ENCODE results near the gene FRZB.
"Not testable (repeated sequence)": the region's sequence is repeated elsewhere in the genome, so short reads cannot be mapped to it uniquely, and the experiment has no call there.

FRZB gene

DNA sequence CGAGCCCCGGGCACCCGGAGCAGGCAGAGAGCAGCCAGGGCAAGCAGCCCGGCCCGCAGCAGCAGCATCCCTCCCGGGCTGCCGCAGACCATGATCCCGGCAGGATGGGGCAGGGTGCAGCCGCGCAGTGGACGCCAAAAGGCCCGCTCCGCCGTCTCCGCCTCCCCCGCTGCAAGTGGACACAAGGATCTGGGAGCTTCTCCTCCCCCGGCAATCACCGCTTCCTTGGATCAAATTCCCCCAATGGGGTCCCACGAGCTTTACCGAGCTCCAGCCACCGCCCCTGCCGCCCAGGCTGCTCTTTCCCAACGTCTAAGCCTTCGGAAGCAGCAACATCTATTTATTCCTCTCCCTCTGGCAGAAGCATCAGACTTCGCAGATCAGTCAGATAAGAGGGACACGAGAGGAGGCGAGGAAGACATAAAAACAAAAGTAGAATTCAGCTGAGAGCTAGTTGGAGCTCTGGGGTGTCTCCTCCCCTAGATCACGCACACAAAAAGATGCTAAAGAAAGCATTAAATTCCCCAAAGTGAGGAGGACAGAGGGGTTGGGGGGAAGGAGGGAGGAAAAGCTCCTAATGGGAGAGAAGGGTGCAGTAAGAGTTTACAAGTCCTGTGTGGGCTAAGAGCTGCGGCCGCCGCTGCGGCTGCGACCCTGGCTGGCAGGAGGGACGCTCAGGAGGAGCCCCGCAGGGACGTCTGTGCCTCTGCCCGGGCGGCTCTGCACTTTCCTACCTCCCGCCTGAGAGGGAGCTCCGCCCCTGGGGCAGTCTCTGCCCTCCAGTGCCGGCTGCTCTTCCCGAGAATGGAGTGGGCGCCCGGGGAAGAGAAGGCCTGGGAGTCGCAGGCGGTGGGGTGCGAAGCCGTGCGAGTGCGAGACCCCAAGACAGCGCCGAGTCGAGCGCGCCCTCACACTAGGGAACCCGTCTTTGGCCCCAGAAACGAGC is at the start of gene FRZB:
Gene FRZB (minus strand): TSS at position 177 of the 946 bp plus-strand sequence. CDS start 85 bp downstream, at position 92.
- no peak for DNase-seq

DNA sequence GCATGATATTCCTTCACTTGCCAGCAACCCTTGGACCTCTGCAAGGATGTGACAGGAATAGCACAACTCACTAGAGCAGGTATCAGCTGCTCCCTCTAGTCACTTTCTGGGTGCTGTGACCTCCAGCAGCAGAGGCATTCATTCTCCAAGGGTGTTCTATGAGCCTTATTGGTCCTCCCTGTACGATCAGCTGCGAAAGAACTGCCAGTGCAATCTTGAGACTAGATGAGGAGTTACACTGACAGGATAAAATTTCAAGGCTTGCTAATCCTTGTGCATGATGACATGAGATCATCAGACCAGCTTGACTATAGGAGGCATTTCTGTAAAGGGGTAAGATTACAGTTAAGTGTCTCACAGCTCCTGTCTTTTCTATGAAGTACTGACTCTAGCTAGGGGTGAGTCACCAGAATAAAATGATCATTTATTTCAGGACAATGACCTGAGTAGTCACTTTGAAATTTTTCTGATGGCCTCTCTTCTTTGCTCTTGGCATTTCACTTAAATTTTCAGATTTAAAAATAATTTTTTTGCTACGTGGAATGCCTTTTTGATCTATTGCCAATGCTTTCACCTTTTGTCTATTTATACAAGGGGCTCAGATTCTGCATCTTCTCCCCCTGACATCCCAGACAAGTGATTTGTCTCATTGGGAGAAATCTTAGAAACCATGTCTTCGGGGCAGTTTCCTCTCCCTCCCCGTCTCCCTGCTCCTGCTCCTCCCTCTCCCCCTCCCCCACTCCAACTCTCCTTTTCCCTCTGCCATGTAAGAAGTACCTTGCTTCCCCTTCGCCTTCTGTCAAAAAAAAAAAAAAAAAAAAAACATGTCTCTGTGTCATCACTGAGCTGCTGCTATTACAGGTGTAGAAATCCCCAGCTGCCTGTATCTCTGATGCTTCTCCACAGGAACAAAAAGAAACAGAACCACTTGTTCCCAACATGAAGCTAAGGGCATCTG is 49.2 kb upstream of the FRZB start:
- DNase-seq, result no peak

DNA sequence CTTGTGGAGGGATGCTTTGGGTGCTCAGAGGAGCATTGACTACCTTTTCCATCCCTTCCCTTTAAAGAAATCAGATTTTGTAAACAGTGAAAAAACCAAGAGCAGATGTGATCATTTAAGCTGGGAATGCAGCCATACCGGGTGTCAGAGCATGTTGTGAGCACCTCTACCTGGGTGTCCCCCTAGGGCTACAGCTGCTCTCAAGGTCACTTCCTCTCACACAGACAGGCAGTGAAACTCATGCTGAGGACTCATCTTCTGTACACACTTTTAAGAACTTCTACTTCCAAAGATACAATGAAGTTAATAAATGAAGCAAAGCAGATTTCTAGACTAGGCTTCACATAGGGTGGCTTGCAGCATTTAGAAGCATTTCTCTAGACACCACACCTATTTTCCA is 48.4 kb upstream of the FRZB start:
- DNase-seq, result no peak

- no peak for DNase-seq
These were observed 46.6 kb upstream of the FRZB start for GRCh38 chr2:182913064-182913463.

GRCh38 chr2:182912518-182912915 is 46.1 kb upstream of the FRZB start:
- no peak for DNase-seq

GRCh38 chr2:182911813-182912517 is 45.5 kb upstream of the FRZB start:
- no peak for DNase-seq

DNA sequence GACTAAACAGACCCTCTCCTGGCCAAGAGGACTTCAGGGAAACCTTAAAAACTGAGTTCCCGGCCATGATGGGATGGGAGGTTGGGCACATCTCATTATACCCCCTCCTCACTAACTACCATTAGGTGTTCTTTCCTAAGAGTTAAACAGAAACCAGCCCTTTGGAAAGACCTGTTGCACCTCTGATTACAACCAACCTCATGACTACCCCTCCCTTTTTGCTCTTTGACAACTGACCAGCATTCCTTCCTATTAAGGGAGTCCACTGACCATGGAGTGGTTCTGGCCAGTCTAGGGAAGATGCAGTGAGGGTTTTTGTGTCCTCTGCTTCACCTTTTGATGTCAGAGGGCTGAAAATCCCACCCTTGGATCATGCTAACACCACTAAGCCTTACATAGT is 44.5 kb upstream of the FRZB start:
- no peak for DNase-seq

DNA sequence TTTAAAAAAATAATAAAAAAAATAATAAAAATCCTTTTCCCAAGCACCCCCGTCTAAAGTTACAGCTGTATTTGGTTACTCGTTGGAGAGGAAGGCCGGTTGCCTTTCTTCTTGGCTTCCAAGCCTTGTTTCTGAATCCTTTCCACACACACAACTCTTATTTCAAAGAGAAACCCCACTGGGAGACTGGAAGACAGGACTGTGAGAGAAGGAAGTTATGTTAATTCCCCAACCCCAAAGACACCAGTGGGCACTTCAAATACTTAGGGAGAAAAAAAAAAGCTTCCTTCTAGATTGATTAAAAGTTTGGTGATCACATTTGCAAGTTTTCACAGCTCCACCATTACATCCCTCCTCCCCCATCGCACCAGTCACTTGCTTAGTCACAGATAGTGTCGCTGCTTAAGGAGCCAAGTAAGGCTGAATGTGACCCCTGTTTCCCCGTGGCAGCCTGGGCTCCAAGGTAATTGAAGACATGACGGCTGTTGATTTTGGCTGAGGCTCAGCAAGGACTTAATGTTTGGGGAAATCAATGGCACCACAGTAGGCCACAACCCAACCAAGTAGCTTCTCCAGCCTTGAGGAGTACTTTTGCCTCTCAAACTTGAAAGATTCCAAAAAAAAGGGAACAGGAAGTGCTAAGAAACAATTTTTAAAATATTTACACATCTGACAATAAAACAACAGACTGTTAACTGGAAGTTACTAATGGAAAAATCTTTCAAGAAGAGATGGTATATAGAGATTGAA is 40.8 kb upstream of the FRZB start:
- DNase-seq, result no peak

- DNase-seq, result no peak
These were observed 40.0 kb upstream of the FRZB start for GRCh38 chr2:182906454-182906853.

DNA sequence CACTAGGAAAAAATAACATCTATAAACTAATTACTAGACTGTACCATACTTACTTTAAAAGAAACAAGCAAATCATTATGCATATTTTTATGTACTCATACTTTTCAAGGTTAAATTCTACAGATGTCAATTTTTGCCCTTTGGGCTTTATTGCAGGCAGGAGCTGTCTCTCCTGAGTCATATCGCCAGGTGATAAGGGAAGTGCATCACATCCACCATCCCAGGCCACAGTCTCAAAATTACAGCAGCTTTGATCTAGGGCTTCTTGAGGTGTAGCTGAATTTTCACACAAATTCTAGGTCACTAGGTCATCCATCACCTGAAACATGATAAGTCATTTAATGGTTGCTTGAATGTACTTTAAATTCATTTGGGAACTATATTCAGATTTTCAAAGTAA is 38.4 kb upstream of the FRZB start:
- no peak for DNase-seq

DNA sequence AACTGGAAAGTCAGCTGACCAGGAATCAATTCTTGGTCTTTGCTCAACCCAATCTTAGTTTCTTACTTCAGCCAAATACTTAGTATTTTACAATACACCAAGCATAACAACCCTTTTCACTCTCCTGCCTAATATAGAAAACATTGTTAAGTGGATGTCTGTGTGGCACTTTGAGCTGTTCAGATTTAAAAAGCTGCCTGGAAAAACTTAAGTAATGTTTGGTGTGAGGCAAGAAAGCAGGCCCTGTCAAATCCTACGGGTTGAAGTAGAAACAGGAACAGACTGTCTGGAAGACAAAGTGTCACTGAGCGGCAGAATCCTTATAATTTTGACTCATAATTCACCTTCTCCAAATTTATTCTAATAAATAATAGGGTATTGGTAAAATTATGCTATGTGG is 37.1 kb upstream of the FRZB start:
- DNase-seq, result no peak

GRCh38 chr2:182901748-182902147 is 35.3 kb upstream of the FRZB start:
- DNase-seq, result no peak

DNA sequence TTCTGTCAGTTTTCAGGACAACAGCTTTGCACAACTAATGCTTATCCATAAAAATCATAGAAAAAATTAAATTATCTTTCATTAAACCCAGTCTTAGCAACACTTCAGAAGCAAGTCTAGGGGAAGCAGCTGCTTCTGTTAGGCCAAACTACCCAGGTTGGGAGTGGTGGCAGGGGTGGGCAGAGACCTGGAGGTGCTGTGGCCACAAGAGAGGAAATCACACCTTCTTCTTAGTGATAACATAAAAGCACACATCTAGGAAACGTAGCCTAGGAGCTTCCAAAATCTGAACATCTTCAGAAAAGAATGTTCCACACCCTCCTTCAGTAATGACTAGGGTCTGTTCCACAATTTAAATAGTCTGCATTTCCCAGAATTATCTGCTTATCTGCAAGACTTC is 32.3 kb upstream of the FRZB start:
- DNase-seq, result no peak

- no peak for DNase-seq
These were observed 30.7 kb upstream of the FRZB start for GRCh38 chr2:182897137-182897536.

- no peak for DNase-seq
These were observed 29.4 kb upstream of the FRZB start for GRCh38 chr2:182895798-182896197.

DNA sequence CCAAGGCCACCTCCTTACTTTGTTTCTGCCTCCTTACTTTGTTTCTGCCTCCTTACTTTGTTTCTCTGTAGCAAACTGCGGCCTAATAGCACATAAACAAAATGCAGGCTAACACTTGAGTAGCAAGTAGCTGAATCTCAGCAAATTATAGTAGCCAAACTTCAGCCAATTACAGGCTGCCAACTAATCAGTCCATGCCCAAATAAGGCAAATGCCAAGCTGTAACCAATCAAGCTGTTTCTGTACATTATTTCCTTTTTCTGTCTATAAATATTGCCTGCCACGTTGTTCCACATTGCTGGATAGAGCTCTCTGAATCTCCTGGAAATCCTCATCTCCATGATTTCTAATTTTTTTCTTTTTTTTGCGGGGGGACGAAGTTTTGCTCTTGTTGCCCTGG is 28.7 kb upstream of the FRZB start:
- DNase-seq, result no peak

DNA sequence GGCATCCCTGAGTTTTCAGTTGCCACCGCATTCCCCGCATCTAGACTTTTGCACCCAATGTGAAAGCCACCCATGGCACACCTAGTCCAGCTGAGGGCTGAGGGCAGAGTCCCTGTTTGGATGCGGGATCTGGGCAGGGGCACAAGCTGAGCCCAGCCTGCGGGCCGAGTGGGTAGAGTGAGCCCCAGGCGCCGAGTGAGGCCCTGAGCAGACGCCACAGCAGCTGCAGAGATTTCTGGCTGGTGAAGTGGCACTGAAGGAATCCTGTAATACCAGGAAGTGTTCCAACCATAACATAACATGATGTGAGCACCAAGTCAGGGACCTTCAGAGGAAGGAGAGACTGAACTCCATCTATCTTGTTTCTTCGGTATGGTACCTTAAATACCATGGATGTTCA is 27.7 kb upstream of the FRZB start:
- no peak for DNase-seq

DNA sequence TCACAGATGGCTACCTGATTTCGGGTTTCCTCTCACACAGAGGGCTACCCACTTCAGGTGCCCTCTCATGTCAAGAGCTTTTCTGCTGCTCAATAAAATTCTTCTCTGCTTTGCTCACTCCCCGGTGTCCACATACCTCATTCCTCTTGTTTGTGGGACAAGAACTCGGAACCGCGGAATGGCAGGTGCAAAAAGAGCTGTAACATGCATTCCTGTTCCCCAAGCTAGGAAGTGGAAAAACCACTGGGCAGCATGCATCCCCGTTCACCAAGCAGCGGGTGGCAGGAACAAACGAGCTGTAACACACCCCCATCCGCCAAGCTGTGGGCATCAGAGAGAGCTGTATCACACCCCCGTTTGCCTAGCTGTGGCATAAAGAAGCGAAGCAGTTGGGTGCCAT is 27.2 kb upstream of the FRZB start:
- no peak for DNase-seq

DNA sequence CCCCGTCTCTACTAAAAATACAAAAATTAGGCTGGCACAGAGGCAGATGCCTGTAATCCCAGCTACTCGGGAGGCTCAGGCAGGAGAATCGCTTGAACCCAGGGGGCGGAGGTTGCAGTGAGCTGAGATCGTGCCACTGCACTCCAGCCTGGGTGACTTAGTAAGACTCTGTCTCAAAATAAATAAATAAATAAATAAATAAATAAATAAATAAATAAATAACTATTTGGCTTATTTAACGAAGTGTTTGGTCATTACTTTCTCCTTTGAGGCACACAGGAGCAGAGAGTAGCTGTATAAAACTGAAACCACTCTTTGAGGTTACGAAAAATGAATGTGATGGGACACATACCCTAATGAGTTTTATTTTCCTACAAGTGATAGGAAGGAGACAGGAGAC is 26.6 kb upstream of the FRZB start:
- not testable (repeated sequence) for DNase-seq

DNA sequence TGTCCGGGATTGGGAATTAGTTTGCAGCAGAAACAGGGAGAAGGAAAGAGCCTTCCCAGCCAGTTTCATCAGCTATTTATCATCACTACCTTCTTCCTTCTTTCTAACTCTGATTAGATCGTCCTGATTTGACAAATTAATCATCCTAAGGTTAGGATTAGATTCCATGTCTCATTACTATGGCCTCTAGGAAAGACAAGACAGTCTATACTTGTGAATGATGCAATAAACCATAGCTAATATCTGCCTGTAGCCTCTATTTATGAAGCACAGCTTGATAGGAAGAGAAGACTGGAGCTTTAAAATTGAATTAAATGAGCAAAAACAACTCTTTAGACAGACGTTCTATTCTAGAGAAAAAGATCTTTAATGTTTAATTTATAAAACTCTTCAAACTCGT is 25.2 kb upstream of the FRZB start:
- no peak for DNase-seq

DNA sequence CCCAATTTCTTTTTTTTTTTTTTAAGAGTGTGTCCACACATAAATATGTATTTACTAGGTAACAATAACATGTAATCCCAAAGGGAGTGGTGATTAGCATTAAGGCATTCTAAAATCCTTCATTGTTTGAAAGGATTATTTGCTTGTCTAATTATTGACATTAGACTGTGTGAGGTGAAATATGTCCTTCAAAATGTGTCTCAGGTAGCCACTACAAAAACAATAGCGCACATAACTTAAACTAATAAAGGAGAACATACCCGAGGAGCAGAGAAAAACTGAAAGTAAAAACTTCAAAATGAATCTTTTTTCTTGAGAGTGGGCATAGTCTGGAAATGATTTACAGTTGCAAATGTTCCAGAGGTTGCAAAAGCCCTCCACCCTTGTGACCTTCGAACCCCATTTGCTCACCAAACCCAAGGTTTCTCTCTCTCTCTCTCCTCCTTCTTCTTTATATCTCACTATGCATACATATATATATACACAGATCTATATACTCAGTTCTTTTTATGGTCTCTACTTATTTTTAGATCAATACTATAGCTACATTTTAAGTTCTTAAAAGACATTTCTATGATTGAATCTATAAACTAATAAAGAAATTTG is 24.4 kb upstream of the FRZB start:
- DNase-seq, result no peak

GRCh38 chr2:182890305-182890704 is 23.9 kb upstream of the FRZB start:
- DNase-seq, result no peak

Measured in CD4-positive, alpha-beta T cell treated with Interleukin-12 subunit alpha and Interleukin-12 subunit beta, for 1 hour (primary cell).